Measurements from ENCODE around the gene GPR132.
"Not testable (repeated sequence)": the region's sequence is repeated elsewhere in the genome, so short reads cannot be mapped to it uniquely, and the experiment has no call there.

Gene GPR132

GRCh38 chr14:105074601-105075053, 9.4 kb upstream of the GPR132 start:
- DNase-seq, result no peak

- no peak for DNase-seq
Observed at GRCh38 chr14:105073720-105074600, 8.7 kb upstream of the GPR132 start.

GRCh38 chr14:105072892-105073719, 7.9 kb upstream of the GPR132 start:
- DNase-seq, result no peak

- no peak for DNase-seq
Observed at GRCh38 chr14:105072381-105072861, 7.2 kb upstream of the GPR132 start.

GRCh38 chr14:105071942-105072341, 6.7 kb upstream of the GPR132 start:
- DNase-seq, result no peak

- DNase-seq, result no peak
Observed at GRCh38 chr14:105071326-105071725, 6.1 kb upstream of the GPR132 start.

- DNase-seq, result no peak
Observed at GRCh38 chr14:105070760-105071137, 5.5 kb upstream of the GPR132 start.

GRCh38 chr14:105069871-105070759, 4.9 kb upstream of the GPR132 start:
- DNase-seq, result no peak

- no peak for DNase-seq
Observed at GRCh38 chr14:105069522-105069870, 4.3 kb upstream of the GPR132 start.

- DNase-seq, result no peak
Observed at GRCh38 chr14:105068818-105069217, 3.6 kb upstream of the GPR132 start.

- no peak for DNase-seq
Observed at GRCh38 chr14:105067969-105068301, 2.7 kb upstream of the GPR132 start.

GRCh38 chr14:105067140-105067968, 2.1 kb upstream of the GPR132 start:
- no peak for DNase-seq

- no peak for DNase-seq
Observed at GRCh38 chr14:105066240-105067071, 1.2 kb upstream of the GPR132 start.

- no peak for DNase-seq
Observed at GRCh38 chr14:105064721-105065143, 498 bp downstream of the GPR132 start.

GRCh38 chr14:105064001-105064400, 1.2 kb downstream of the GPR132 start:
- no peak for DNase-seq

GRCh38 chr14:105063506-105063905, 1.7 kb downstream of the GPR132 start:
- DNase-seq, result not testable (repeated sequence)

- no peak for DNase-seq
Observed at GRCh38 chr14:105063056-105063455, 2.2 kb downstream of the GPR132 start.

GRCh38 chr14:105062048-105062433, 3.2 kb downstream of the GPR132 start:
- DNase-seq, result no peak

GRCh38 chr14:105061428-105062047, 3.7 kb downstream of the GPR132 start:
- DNase-seq, result no peak

GRCh38 chr14:105060751-105061427, 4.3 kb downstream of the GPR132 start:
- DNase-seq, result no peak
